GM06990 (cell line): Measurements from ENCODE around the gene FRS2.

Experiments
- DNase-seq: peaks from one replicate; pipeline ENCODE4 v3.0.0-alpha.2; 2011; ENCODE audit not compliant: insufficient read length; ENCODE audit errors: extremely low read depth
- H3K27me3 ChIP-seq: replicated peaks from 2 replicates; pipeline ENCODE4 v1.6.0; 2011; ENCODE audit warnings: low read length; ENCODE audit not compliant: control insufficient read depth, insufficient read depth
- H3K36me3 ChIP-seq: 2 replicates; pipeline ENCODE4 v1.5.1; 2011; ENCODE audit warnings: low read length; ENCODE audit not compliant: control insufficient read depth, insufficient read depth
- H3K4me3 ChIP-seq: replicated peaks from 2 replicates; pipeline ENCODE4 v1.5.1; 2011; ENCODE audit warnings: low read depth, mild to moderate bottlenecking, control low read depth, low read length
- CTCF ChIP-seq: IDR thresholded peaks from 2 replicates; pipeline ENCODE4 v1.5.1; 2011; ENCODE audit warnings: low read length, control low read depth, mild to moderate bottlenecking, inconsistent platforms; ENCODE audit not compliant: insufficient read depth, poor library complexity, severe bottlenecking

The FRS2 gene

GRCh38 chr12:69468237-69469026, 1.8 kb upstream of the FRS2 start:
- no peaks in the 10 kb centered on the region for H3K36me3 ChIP-seq
- no peak for TF ChIP-seq CTCF
- H3K4me3 ChIP-seq, result no peak overlapping the region
- DNase-seq, result no peak
- H3K27me3 ChIP-seq, result no peaks in the 10 kb centered on the region

- Histone ChIP-seq H3K4me3 (peak overlapping the region; percentile 70), H3K27me3 (no peaks in the 10 kb centered on the region), H3K36me3 (no peaks in the 10 kb centered on the region)
- TF ChIP-seq CTCF, result no peak
- DNase-seq, result no peak
Observed at GRCh38 chr12:69469854-69470188, 367 bp upstream of the FRS2 start.

GRCh38 chr12:69471076-69471430, 865 bp downstream of the FRS2 start:
- no peaks in the 10 kb centered on the region for H3K27me3 ChIP-seq
- H3K36me3 ChIP-seq, result no peaks in the 10 kb centered on the region
- peak overlapping the region; percentile 70 for H3K4me3 ChIP-seq
- no peak for DNase-seq
- no peak for TF ChIP-seq CTCF

GRCh38 chr12:69471667-69472385, 1.6 kb downstream of the FRS2 start:
- no peak for TF ChIP-seq CTCF
- Histone ChIP-seq H3K4me3 (peak overlapping the region; percentile 70), H3K36me3 (no peaks in the 10 kb centered on the region), H3K27me3 (no peaks in the 10 kb centered on the region)
- DNase-seq, result no peak

GRCh38 chr12:69473262-69473661, 3.1 kb downstream of the FRS2 start:
- no peak for TF ChIP-seq CTCF
- no peak overlapping the region for H3K4me3 ChIP-seq

More at GRCh38 chr12:69473262-69473661, 3.1 kb downstream of the FRS2 start:
- H3K27me3 ChIP-seq, result no peaks in the 10 kb centered on the region
- DNase-seq, result no peak
- no peaks in the 10 kb centered on the region for H3K36me3 ChIP-seq
